ENCODE measurements around the gene COX8C. TPM values are rescaled to one million over a fixed set of nuclear protein-coding genes. Genes with fewer than 3 reads are reported as not detected.
A peak's percentile ranks its signal among the peaks of the same experiment; 100 is the strongest.
"Not testable (repeated sequence)": the region's sequence is repeated elsewhere in the genome, so short reads cannot be mapped to it uniquely, and the experiment has no call there.

COX8C gene
- total and polyA plus RNA-seq, 8 donors: not detected

- no peaks in the 10 kb centered on the region for H3K4me1 ChIP-seq
- no peaks in the 10 kb centered on the region for H3K27me3 ChIP-seq
- DNase-seq: peak in 1 of 2 donors; percentile 69
- no peaks in the 10 kb centered on the region for H3K9me3 ChIP-seq
- WGBS, 5 donors: 20 to 33% (median 25%) methylated on average over 1 of the region's 1 CpG
- no peak overlapping the region for H3K27ac ChIP-seq
- H3K4me3 ChIP-seq: no peak overlapping the region
- intact Hi-C loops (cut with DNase I; ENCODE audit: low total_unique reads): no loop called here
- no peak for TF ChIP-seq CTCF (IDR thresholded peaks at IDR 0.05)
- TF ChIP-seq EP300 (IDR thresholded peaks at IDR 0.05): no peak
- no peak for TF ChIP-seq POLR2AphosphoS5 (IDR thresholded peaks at IDR 0.05)
- no peak for TF ChIP-seq POLR2A (IDR thresholded peaks at IDR 0.05)
- H3K36me3 ChIP-seq: no peaks in the 10 kb centered on the region
Measured at GRCh38 chr14:93381644-93382043, 34.7 kb downstream of the COX8C start.

- H3K27ac ChIP-seq; H3K4me3 ChIP-seq; intact Hi-C loops (cut with DNase I; ENCODE audit: low total_unique reads); H3K4me1 ChIP-seq; H3K9me3 ChIP-seq; H3K27me3 ChIP-seq; DNase-seq; H3K36me3 ChIP-seq: not testable (repeated sequence)
- WGBS, 5 donors: 16 to 53% (median 41%) methylated on average over 1 of the region's 1 CpG
Measured at GRCh38 chr14:93384256-93384655, 37.3 kb downstream of the COX8C start.

- peak in 1 of 2 donors; percentile 9 for DNase-seq
- H3K9me3 ChIP-seq: peaks cover 0 to 11% (median 2%) of the 10 kb centered on the region in 4 donors
- no peaks in the 10 kb centered on the region for H3K4me1 ChIP-seq
- H3K36me3 ChIP-seq: no peaks in the 10 kb centered on the region
- intact Hi-C loops (cut with DNase I; ENCODE audit: low total_unique reads): no loop called here
- no peak overlapping the region for H3K27ac ChIP-seq
- no peak overlapping the region for H3K4me3 ChIP-seq
- no peak for TF ChIP-seq POLR2AphosphoS5 (IDR thresholded peaks at IDR 0.05)
- no peak for TF ChIP-seq POLR2A (IDR thresholded peaks at IDR 0.05)
- TF ChIP-seq CTCF (IDR thresholded peaks at IDR 0.05): no peak
- TF ChIP-seq EP300 (IDR thresholded peaks at IDR 0.05): no peak
- no peaks in the 10 kb centered on the region for H3K27me3 ChIP-seq
Measured at GRCh38 chr14:93395231-93395630, 48.2 kb downstream of the COX8C start.

- 79 to 96% (median 90%) methylated on average over 1 of the region's 1 CpG for WGBS, 5 donors
- Histone ChIP-seq H3K9me3 (peaks cover 0 to 11% (median 2%) of the 10 kb centered on the region in 4 donors), H3K4me1 (no peaks in the 10 kb centered on the region), H3K36me3 (no peaks in the 10 kb centered on the region), H3K27ac (no peak overlapping the region), H3K4me3 (no peak overlapping the region), H3K27me3 (no peaks in the 10 kb centered on the region)
- intact Hi-C loops (cut with DNase I; ENCODE audit: low total_unique reads): no loop called here
- no peak for TF ChIP-seq POLR2AphosphoS5 (IDR thresholded peaks at IDR 0.05)
- TF ChIP-seq EP300 (IDR thresholded peaks at IDR 0.05): no peak
- TF ChIP-seq POLR2A (IDR thresholded peaks at IDR 0.05): no peak
- TF ChIP-seq CTCF (IDR thresholded peaks at IDR 0.05): no peak
- no peak for DNase-seq
Measured at GRCh38 chr14:93396456-93396855, 49.5 kb downstream of the COX8C start.

Small RNAs within 50 kb of the gene (small RNA-seq; reads per million reads assigned to genes)
- gene RF00019: 0 reads per million in 4 donors

Other genes starting within 250 kb of the COX8C start
- 10 to 100 TPM; 17.8 to 46.3 (median 29.5) TPM for gene ITPK1, start 231.3 kb upstream of the COX8C start, total RNA-seq
- gene ITPK1, start 231.3 kb upstream of the COX8C start, polyA plus RNA-seq: 10 to 100 TPM; 23.3 to 32.8 (median 28.4) TPM
- gene MOAP1, start 162.3 kb upstream of the COX8C start, total RNA-seq: 10 to 100 TPM in 2 of 5 donors, 1 to 10 TPM in 2, under 1 TPM in 1; 0.87 to 44.1 (median 9.4) TPM
- 10 to 100 TPM; 18.3 to 26.0 (median 20.1) TPM for gene MOAP1, start 162.3 kb upstream of the COX8C start, polyA plus RNA-seq
- 10 to 100 TPM in 1 of 5 donors, 1 to 10 TPM in 2, under 1 TPM in 2; 0.87 to 11.6 (median 2.9) TPM for gene LYSET, start 161.9 kb upstream of the COX8C start, total RNA-seq
- gene LYSET, start 161.9 kb upstream of the COX8C start, polyA plus RNA-seq: 10 to 100 TPM; 19.3 to 23.8 (median 21.6) TPM
- 10 to 100 TPM in 2 of 5 donors, 1 to 10 TPM in 3; 2.9 to 17.8 (median 4.9) TPM for gene GON7, start 140.1 kb upstream of the COX8C start, total RNA-seq
- 10 to 100 TPM; 17.6 to 36.0 (median 25.9) TPM for gene GON7, start 140.1 kb upstream of the COX8C start, polyA plus RNA-seq
- 100 to 1,000 TPM in 1 of 5 donors, 10 to 100 TPM in 3, 1 to 10 TPM in 1; 8.8 to 124 (median 31.0) TPM for gene UBR7, start 139.9 kb upstream of the COX8C start, total RNA-seq
- 10 to 100 TPM; 11.9 to 16.5 (median 15.6) TPM for gene UBR7, start 139.9 kb upstream of the COX8C start, polyA plus RNA-seq
- 10 to 100 TPM; 19.6 to 99.2 (median 32.2) TPM for gene BTBD7, start 14.1 kb upstream of the COX8C start, total RNA-seq
- gene BTBD7, start 14.1 kb upstream of the COX8C start, polyA plus RNA-seq: 1 to 10 TPM; 5.7 to 9.2 (median 7.3) TPM
- gene UNC79, start 83.8 kb downstream of the COX8C start, total RNA-seq: 1 to 10 TPM in 2 of 5 donors, under 1 TPM in 1, not detected in 2; 0.45 to 1.9 (median 1.3) TPM
- under 1 TPM; under 0.01 to 0.25 (median 0.10) TPM for gene UNC79, start 83.8 kb downstream of the COX8C start, polyA plus RNA-seq

Data from stomach (tissue), 9 donors.